Small intestine (tissue), 7 donors: ENCODE results near the gene XPA. TPM values are rescaled to one million over a fixed set of nuclear protein-coding genes. Genes with fewer than 3 reads are reported as not detected.

Experiments used
- DNase-seq, 2 donors: peaks; one replicate each; pipeline versions ENCODE4 v3.0.0 to v3.0.0-alpha.2; 2013
- FAIRE-seq: peaks from 2 replicates; lab custom pipeline; 2012; peaks lifted over from hg19 to GRCh38; lab: Jason Lieb, UNC
- H3K27ac ChIP-seq, 3 donors: one replicate each; pipeline ENCODE4 v1.5.1; 2013; ENCODE audit warnings: low read length in 2 of 3, mild to moderate bottlenecking in 2 of 3, control low read depth in 1 of 3, inconsistent platforms in 1 of 3, low read depth in 1 of 3, moderate library complexity in 1 of 3
- H3K27me3 ChIP-seq, 3 donors: one replicate each; pipeline ENCODE4 v1.6.1; 2013; ENCODE audit warnings: low read length in 3 of 3, inconsistent platforms in 1 of 3; ENCODE audit not compliant: control insufficient read depth in 3 of 3, insufficient read depth in 3 of 3
- H3K36me3 ChIP-seq, 3 donors: one replicate each; pipeline ENCODE4 v1.6.1; 2013; ENCODE audit warnings: low read length in 3 of 3, inconsistent platforms in 1 of 3, low read depth in 1 of 3, mild to moderate bottlenecking in 1 of 3, moderate library complexity in 1 of 3; ENCODE audit not compliant: control insufficient read depth in 3 of 3, insufficient read depth in 2 of 3
- H3K4me1 ChIP-seq, 3 donors: one replicate each; pipeline ENCODE4 v1.6.1; 2013; ENCODE audit warnings: low read length in 2 of 3, inconsistent platforms in 1 of 3, low read depth in 1 of 3, mild to moderate bottlenecking in 1 of 3, moderate library complexity in 1 of 3; ENCODE audit not compliant: control insufficient read depth in 3 of 3, insufficient read depth in 2 of 3
- H3K4me3 ChIP-seq, 3 donors: one replicate each; pipeline ENCODE4 v1.5.1; 2013; ENCODE audit warnings: low read length in 3 of 3, control low read depth in 1 of 3, inconsistent platforms in 1 of 3, low read depth in 1 of 3, mild to moderate bottlenecking in 1 of 3, moderate library complexity in 1 of 3
- H3K9me3 ChIP-seq, 2 donors: one replicate each; pipeline ENCODE4 v1.6.1; 2013; ENCODE audit warnings: low read depth in 1 of 2, low read length in 1 of 2; ENCODE audit not compliant: control insufficient read depth in 2 of 2, insufficient read depth in 1 of 2
- WGBS, 3 donors: extraction: QIAGEN DNeasy Blood & Tissue Kit; methylation state at CpG; one replicate each; pipeline ENCODE4 v1.1.7; 2013; 5-methylcytosine and 5-hydroxymethylcytosine counted together
- polyA plus RNA-seq, 4 donors: library from polyadenylated mRNA; stranded (reverse) in 3 of 4; unstranded in 1 of 4; fragments of 200-250 nt in 3 of 4; fragments of 120-200 nt in 1 of 4; gene quantifications; one replicate each; pipeline versions ENCODE4 v1.2.1 to v1.2.3, GENCODE V29; 2013
- donor health status: healthy with polysubstance abuse.
- donor health status: control.
- donor health status: control.
- donor health status: Bipolar disorder and iron deficiency.
- donor health status: healthy.

XPA gene
- polyA plus RNA-seq, 4 donors: 15.4 to 24.4 (median 20.4) TPM

- H3K9me3 ChIP-seq: peaks cover 0 to 4% of the 10 kb centered on the region in 2 donors
- no peak overlapping the region for H3K27ac ChIP-seq
- 47 to 55% (median 47%) methylated on average over 3 of the region's 3 CpGs for WGBS, 3 donors
- H3K4me3 ChIP-seq: no peak overlapping the region
- peaks cover 0 to 12% (median 0%) of the 10 kb centered on the region in 3 donors for H3K4me1 ChIP-seq
- H3K36me3 ChIP-seq: no peaks in the 10 kb centered on the region
- no peak for FAIRE-seq
- DNase-seq: no peak
- H3K27me3 ChIP-seq: peaks cover 0 to 7% (median 3%) of the 10 kb centered on the region in 3 donors
Measured at GRCh38 chr9:97737429-97737828, 40.3 kb upstream of the XPA start.

GRCh38 chr9:97735070-97735600, 38.0 kb upstream of the XPA start:
- H3K36me3 ChIP-seq: no peaks in the 10 kb centered on the region
- no peak for DNase-seq
- WGBS, 3 donors: 92 to 96% (median 94%) methylated on average over 7 of the region's 7 CpGs
- peaks cover 0 to 7% (median 0%) of the 10 kb centered on the region in 3 donors for H3K27me3 ChIP-seq
- H3K4me1 ChIP-seq: no peaks in the 10 kb centered on the region
- H3K9me3 ChIP-seq: no peaks in the 10 kb centered on the region
- no peak for FAIRE-seq
- H3K4me3 ChIP-seq: no peak overlapping the region
- H3K27ac ChIP-seq: no peak overlapping the region

DNA sequence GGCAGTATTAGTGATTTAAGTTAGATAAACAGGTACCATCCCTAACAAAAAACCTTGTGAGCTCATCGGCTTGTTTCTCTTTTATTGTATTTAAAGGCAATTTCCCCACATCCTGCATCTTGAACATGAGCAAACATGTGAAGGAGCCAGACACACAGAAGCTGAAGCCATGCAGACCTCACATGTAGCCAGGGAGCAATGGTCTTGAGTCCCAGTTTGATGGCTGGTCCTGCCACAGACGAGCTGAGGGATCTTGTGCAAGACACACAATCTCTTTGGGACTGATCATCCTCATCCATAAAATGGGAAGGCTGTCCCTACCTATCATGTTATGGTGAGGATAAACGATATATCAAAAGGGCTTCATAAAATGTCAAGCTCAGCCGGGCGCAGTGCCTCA, 29.6 kb upstream of the XPA start:
- H3K36me3 ChIP-seq: no peaks in the 10 kb centered on the region
- FAIRE-seq: no peak
- no peak overlapping the region for H3K4me3 ChIP-seq
- H3K9me3 ChIP-seq: no peaks in the 10 kb centered on the region
- WGBS, 3 donors: 79 to 87% (median 86%) methylated on average over 5 of the region's 5 CpGs
- H3K27ac ChIP-seq: no peak overlapping the region
- H3K27me3 ChIP-seq: no peaks in the 10 kb centered on the region
- DNase-seq: no peak
- H3K4me1 ChIP-seq: no peaks in the 10 kb centered on the region

DNA sequence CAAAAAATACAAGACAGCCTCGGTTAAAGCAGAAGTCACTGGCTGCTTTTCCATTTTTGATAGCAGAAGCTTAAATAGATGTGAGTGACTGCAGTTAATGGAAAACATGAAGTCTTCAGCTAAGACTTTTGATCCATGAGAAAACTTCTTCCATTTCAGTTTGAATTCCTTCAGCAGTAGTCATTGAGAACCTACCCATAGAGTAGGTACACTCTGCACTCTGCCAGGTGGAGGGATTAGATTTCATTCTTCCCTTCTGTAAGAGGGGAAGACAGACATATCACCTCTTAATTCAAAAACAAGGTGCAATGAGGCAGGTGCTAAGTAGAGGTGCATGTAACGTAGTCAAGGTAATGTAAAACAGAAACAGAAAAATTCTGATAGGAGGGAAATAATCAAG, 26.7 kb upstream of the XPA start:
- no peak for FAIRE-seq
- no peaks in the 10 kb centered on the region for H3K4me1 ChIP-seq
- no peak overlapping the region for H3K4me3 ChIP-seq
- peaks cover 0 to 2% (median 0%) of the 10 kb centered on the region in 3 donors for H3K27me3 ChIP-seq
- 55 to 68% (median 62%) methylated on average over 2 of the region's 2 CpGs for WGBS, 3 donors
- DNase-seq: no peak
- H3K36me3 ChIP-seq: no peaks in the 10 kb centered on the region
- no peak overlapping the region for H3K27ac ChIP-seq
- H3K9me3 ChIP-seq: peaks cover 0 to 2% of the 10 kb centered on the region in 2 donors

- no peak for FAIRE-seq
- Histone ChIP-seq H3K27ac (no peak overlapping the region), H3K27me3 (peaks cover 0 to 2% (median 0%) of the 10 kb centered on the region in 3 donors), H3K4me1 (no peaks in the 10 kb centered on the region), H3K4me3 (no peak overlapping the region), H3K36me3 (no peaks in the 10 kb centered on the region), H3K9me3 (peaks cover 0 to 2% of the 10 kb centered on the region in 2 donors)
- no peak for DNase-seq
- WGBS, 3 donors: 60 to 82% (median 62%) methylated on average over 2 of the region's 2 CpGs
Measured at GRCh38 chr9:97722331-97722730, 25.2 kb upstream of the XPA start.

- H3K27me3 ChIP-seq: peaks cover 0 to 2% (median 0%) of the 10 kb centered on the region in 3 donors
- peaks cover 0 to 2% of the 10 kb centered on the region in 2 donors for H3K9me3 ChIP-seq
- H3K4me3 ChIP-seq: no peak overlapping the region
- no peak overlapping the region for H3K27ac ChIP-seq
- no peaks in the 10 kb centered on the region for H3K36me3 ChIP-seq
- H3K4me1 ChIP-seq: no peaks in the 10 kb centered on the region
- no peak for DNase-seq
- FAIRE-seq: no peak
- 80 to 86% (median 83%) methylated on average over 2 of the region's 2 CpGs for WGBS, 3 donors
Measured at GRCh38 chr9:97721396-97721795, 24.3 kb upstream of the XPA start.

DNA sequence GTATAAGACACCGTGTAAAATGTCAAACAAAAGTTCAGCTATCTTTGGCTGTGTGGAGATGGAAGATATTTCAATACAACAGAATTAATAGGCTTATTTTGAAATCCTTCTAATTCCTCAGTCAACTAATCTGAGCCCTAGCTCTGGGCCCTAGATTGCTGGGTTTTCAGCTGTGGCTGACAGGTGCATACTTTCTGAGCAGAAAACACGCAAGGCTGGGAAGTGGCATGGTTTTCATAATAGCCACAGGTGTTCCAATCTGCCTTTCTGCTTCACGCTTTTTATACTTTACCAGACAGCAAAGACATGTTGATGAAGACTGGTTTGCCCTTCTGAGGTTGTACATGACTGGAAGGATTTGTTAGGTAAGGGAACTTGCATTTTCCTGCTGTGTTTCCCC, 20.7 kb upstream of the XPA start:
- no peak for FAIRE-seq

DNA sequence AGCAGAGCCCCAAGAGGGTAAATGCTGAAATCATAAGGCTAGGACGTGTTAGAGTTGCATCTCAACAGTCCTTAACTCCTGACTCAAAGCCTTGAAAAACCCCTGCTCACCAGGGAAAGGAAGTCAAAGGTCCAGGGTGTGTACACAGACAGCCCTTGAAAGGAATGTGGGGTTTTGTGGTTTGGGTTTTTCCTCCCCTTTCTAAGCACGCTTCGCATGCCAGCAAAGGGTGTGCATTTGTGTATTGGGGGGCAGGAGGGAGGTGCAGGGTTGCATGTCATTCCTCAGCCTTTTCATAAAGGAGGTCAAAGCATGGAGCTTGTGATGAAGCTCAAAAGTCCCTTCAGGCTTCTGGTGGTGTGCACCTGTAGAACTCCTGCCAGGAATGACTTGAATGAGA, 17.3 kb upstream of the XPA start:
- FAIRE-seq (no peak), DNase-seq (peak; percentile 61 to 63)
- WGBS, 3 donors: 9 to 32% (median 18%) methylated on average over 3 of the region's 3 CpGs
- H3K4me3 ChIP-seq: no peak overlapping the region
- peaks cover 0 to 10% (median 2%) of the 10 kb centered on the region in 3 donors for H3K4me1 ChIP-seq
- no peak overlapping the region for H3K27ac ChIP-seq
- H3K9me3 ChIP-seq: no peaks in the 10 kb centered on the region
- H3K36me3 ChIP-seq: no peaks in the 10 kb centered on the region
- H3K27me3 ChIP-seq: no peaks in the 10 kb centered on the region

More for the DNA sequence above, 20.7 kb upstream of the XPA start:
- Histone ChIP-seq H3K9me3 (peaks cover 0 to 2% of the 10 kb centered on the region in 2 donors), H3K27ac (no peak overlapping the region), H3K36me3 (no peaks in the 10 kb centered on the region), H3K27me3 (peaks cover 0 to 2% (median 0%) of the 10 kb centered on the region in 3 donors), H3K4me3 (no peak overlapping the region), H3K4me1 (peaks cover 0 to 6% (median 2%) of the 10 kb centered on the region in 3 donors)
- WGBS, 3 donors: 73 to 75% (median 75%) methylated on average over 3 of the region's 3 CpGs
- no peak for DNase-seq

GRCh38 chr9:97711223-97711626, 14.1 kb upstream of the XPA start:
- Histone ChIP-seq H3K4me1 (peaks cover 0 to 10% (median 2%) of the 10 kb centered on the region in 3 donors), H3K36me3 (no peaks in the 10 kb centered on the region), H3K27me3 (peaks cover 0 to 6% (median 3%) of the 10 kb centered on the region in 3 donors), H3K9me3 (no peaks in the 10 kb centered on the region), H3K27ac (no peak overlapping the region), H3K4me3 (no peak overlapping the region)
- DNase-seq: no peak
- FAIRE-seq: no peak
- WGBS, 3 donors: 29 to 70% (median 48%) methylated on average over 12 of the region's 12 CpGs
